ENCODE measurements around the gene PACSIN1. TPM values are rescaled to one million over a fixed set of nuclear protein-coding genes. Genes with fewer than 3 reads are reported as not detected.

Gene PACSIN1
- total RNA-seq, 1 donor from 2014 or later: not detected

GRCh38 chr6:34529665-34530327 is 63.9 kb downstream of the PACSIN1 start:
- TF ChIP-seq CTCF (IDR thresholded peaks at IDR 0.05): no peak
- peaks cover 8% of the 10 kb centered on the region for H3K4me1 Mint-ChIP-seq (ENCODE audit: unreplicated experiment)
- H3K4me3 Mint-ChIP-seq (ENCODE audit: unreplicated experiment): no peak overlapping the region
- no peaks in the 10 kb centered on the region for H3K9me3 Mint-ChIP-seq (ENCODE audit: unreplicated experiment)
- no peak overlapping the region for H3K27ac Mint-ChIP-seq (ENCODE audit: unreplicated experiment)
- no peaks in the 10 kb centered on the region for H3K36me3 Mint-ChIP-seq (ENCODE audit: unreplicated experiment)
- no peak for DNase-seq (ENCODE audit: extremely low spot score, unreplicated experiment)
- peaks cover 3% of the 10 kb centered on the region for H3K27me3 Mint-ChIP-seq (ENCODE audit: unreplicated experiment)

GRCh38 chr6:34530753-34531365 is 65.0 kb downstream of the PACSIN1 start:
- no peaks in the 10 kb centered on the region for H3K36me3 Mint-ChIP-seq (ENCODE audit: unreplicated experiment)
- DNase-seq (ENCODE audit: extremely low spot score, unreplicated experiment): no peak
- no peak overlapping the region for H3K27ac Mint-ChIP-seq (ENCODE audit: unreplicated experiment)
- H3K9me3 Mint-ChIP-seq (ENCODE audit: unreplicated experiment): no peaks in the 10 kb centered on the region
- peaks cover 3% of the 10 kb centered on the region for H3K27me3 Mint-ChIP-seq (ENCODE audit: unreplicated experiment)
- H3K4me3 Mint-ChIP-seq (ENCODE audit: unreplicated experiment): no peak overlapping the region
- H3K4me1 Mint-ChIP-seq (ENCODE audit: unreplicated experiment): peaks cover 8% of the 10 kb centered on the region
- no peak for TF ChIP-seq CTCF (IDR thresholded peaks at IDR 0.05)

- Mint-ChIP-seq H3K4me3 (ENCODE audit: unreplicated experiment) (no peak overlapping the region), H3K4me1 (ENCODE audit: unreplicated experiment) (peaks cover 10% of the 10 kb centered on the region), H3K36me3 (ENCODE audit: unreplicated experiment) (no peaks in the 10 kb centered on the region), H3K9me3 (ENCODE audit: unreplicated experiment) (no peaks in the 10 kb centered on the region), H3K27me3 (ENCODE audit: unreplicated experiment) (peaks cover 3% of the 10 kb centered on the region), H3K27ac (ENCODE audit: unreplicated experiment) (no peak overlapping the region)
- TF ChIP-seq CTCF (IDR thresholded peaks at IDR 0.05): no peak
- no peak for DNase-seq (ENCODE audit: extremely low spot score, unreplicated experiment)
Observed at GRCh38 chr6:34531580-34532201, 65.8 kb downstream of the PACSIN1 start.

GRCh38 chr6:34532230-34532629 is 66.4 kb downstream of the PACSIN1 start:
- Mint-ChIP-seq H3K27ac (ENCODE audit: unreplicated experiment) (no peak overlapping the region), H3K36me3 (ENCODE audit: unreplicated experiment) (no peaks in the 10 kb centered on the region), H3K4me1 (ENCODE audit: unreplicated experiment) (peaks cover 9% of the 10 kb centered on the region), H3K9me3 (ENCODE audit: unreplicated experiment) (no peaks in the 10 kb centered on the region), H3K4me3 (ENCODE audit: unreplicated experiment) (no peak overlapping the region), H3K27me3 (ENCODE audit: unreplicated experiment) (peaks cover 3% of the 10 kb centered on the region)
- TF ChIP-seq CTCF (IDR thresholded peaks at IDR 0.05): no peak
- no peak for DNase-seq (ENCODE audit: extremely low spot score, unreplicated experiment)

- Mint-ChIP-seq H3K9me3 (ENCODE audit: unreplicated experiment) (no peaks in the 10 kb centered on the region), H3K4me3 (ENCODE audit: unreplicated experiment) (no peak overlapping the region), H3K27ac (ENCODE audit: unreplicated experiment) (no peak overlapping the region), H3K27me3 (ENCODE audit: unreplicated experiment) (no peaks in the 10 kb centered on the region), H3K36me3 (ENCODE audit: unreplicated experiment) (no peaks in the 10 kb centered on the region), H3K4me1 (ENCODE audit: unreplicated experiment) (peaks cover 3% of the 10 kb centered on the region)
- no peak for DNase-seq (ENCODE audit: extremely low spot score, unreplicated experiment)
- TF ChIP-seq CTCF (IDR thresholded peaks at IDR 0.05): no peak
Observed at GRCh38 chr6:34534146-34534545, 68.3 kb downstream of the PACSIN1 start.
